Measurements from ENCODE around the gene FNDC8. TPM values are rescaled to one million over a fixed set of nuclear protein-coding genes. Genes with fewer than 3 reads are reported as not detected.

FNDC8 gene
- total and polyA plus RNA-seq, 2 of the 4 experiments (the other 2 are of a cell fraction), result not detected

- Histone ChIP-seq H3K9ac (ENCODE audit: low read depth, low read length) (no peak overlapping the region), H4K5ac (ENCODE audit: low read depth, low read length) (no peak overlapping the region), H3K79me1 (ENCODE audit: low read depth in 1 of 2, low read length in 2 of 2) (peaks cover 0 to 3% of the 10 kb centered on the region in 2 experiments; a peak in 1 of 4 replicates), H3K9me1 (ENCODE audit: insufficient read depth, low read length) (no peaks in the 10 kb centered on the region; the same call in 1 of the 2 replicates), H4K91ac (ENCODE audit: insufficient read depth, low read depth, low read length) (no peak overlapping the region), H3K4me3 (ENCODE audit: insufficient read depth, low read depth, low read length) (no peak overlapping the region), H2AK9ac (replicated peaks; ENCODE audit: low read depth, low read length, poor library complexity) (no peak overlapping the region), H4K8ac (ENCODE audit: low read depth in 2 of 2, low read length in 2 of 2) (no peak overlapping the region), H3K4me1 (ENCODE audit: control insufficient read depth, insufficient read depth, low read length) (no peaks in the 10 kb centered on the region), H3K23ac (ENCODE audit: low read depth, low read length) (no peak overlapping the region), H3K56ac (ENCODE audit: extremely low read depth, insufficient read depth, low read length) (no peak overlapping the region), H3K36me3 (ENCODE audit: control insufficient read depth, insufficient read depth, low read length) (peaks cover 37% of the 10 kb centered on the region), H2BK20ac (ENCODE audit: low read depth, low read length) (no peak overlapping the region), H2BK120ac (ENCODE audit: low read depth, low read length) (no peak overlapping the region), H2BK5ac (ENCODE audit: low read depth, low read length, poor library complexity, severe bottlenecking) (no peak overlapping the region), H3K4me2 (ENCODE audit: low read depth, low read length) (no peak overlapping the region), H3K14ac (replicated peaks; ENCODE audit: low read depth, low read length) (no peak overlapping the region), H3K18ac (ENCODE audit: low read depth, low read length) (no peak overlapping the region), H2AK5ac (ENCODE audit: low read depth, low read length) (no peak overlapping the region), H3K9me3 (ENCODE audit: control insufficient read depth, insufficient read depth, low read length) (no peaks in the 10 kb centered on the region), H2BK15ac (ENCODE audit: low read depth, low read length) (no peak overlapping the region), H3K4ac (ENCODE audit: low read depth, low read length) (no peak overlapping the region), H2AFZ (replicated peaks; ENCODE audit: low read length, poor library complexity) (no peak overlapping the region), H3K27ac (ENCODE audit: insufficient read depth, low read length) (no peak overlapping the region), H4K20me1 (ENCODE audit: insufficient read depth, low read length) (no peaks in the 10 kb centered on the region), H3K27me3 (ENCODE audit: control insufficient read depth, insufficient read depth, low read length) (no peaks in the 10 kb centered on the region)
- ChIA-PET POLR2A (ENCODE audit: unreplicated experiment) (no interaction called here), CTCF (no interaction called here)
- 96% methylated on average over 7 of the region's 14 CpGs; no CpG with 5 or more reads in 1 of the 2 experiments for WGBS, 2 experiments (ENCODE audit: extremely low coverage in 2 of 2, insufficient read length in 1 of 2)
- intact Hi-C loops (cut with micrococcal nuclease), result no loop called here
- TF ChIP-seq MAFK (IDR thresholded peaks at IDR 0.05; ENCODE audit: low read depth, low read length) (no peak), NFE2L2 (IDR thresholded peaks at IDR 0.05; ENCODE audit: low read depth, low read length) (no peak), RAD21 (IDR thresholded peaks at IDR 0.05; ENCODE audit: low read length) (no peak), SMC3 (IDR thresholded peaks at IDR 0.05; ENCODE audit: low read depth, low read length) (no peak), CHD1 (IDR thresholded peaks at IDR 0.05; ENCODE audit: low read depth, low read length) (no peak), ELK1 (IDR thresholded peaks at IDR 0.05; ENCODE audit: borderline replicate concordance, low read depth, low read length) (no peak), BHLHE40 (IDR thresholded peaks at IDR 0.05; ENCODE audit: low read depth, low read length) (no peak), MAZ (IDR thresholded peaks at IDR 0.05; ENCODE audit: borderline replicate concordance, low read depth, low read length) (no peak), RFX5 (IDR thresholded peaks at IDR 0.05; ENCODE audit: low read depth, low read length) (no peak), MXI1 (IDR thresholded peaks at IDR 0.05; ENCODE audit: borderline replicate concordance, low read depth, low read length) (no peak), RCOR1 (IDR thresholded peaks at IDR 0.05; ENCODE audit: insufficient replicate concordance, low read length) (no peak), CTCF (conservative IDR thresholded peaks at IDR 0.05; ENCODE audit: low read depth, low read length) (no peak), CEBPB (IDR thresholded peaks at IDR 0.05; ENCODE audit: low read depth, low read length) (no peak), FOS (IDR thresholded peaks at IDR 0.05; ENCODE audit: low read depth, low read length) (no peak), POLR2A (IDR thresholded peaks at IDR 0.05; ENCODE audit: low read depth, low read length) (no peak)
- no TSS peak for BruUV-seq (replicated peaks)
- in situ Hi-C loops (cut with MboI; ENCODE audit: low sequenced_read_pairs), result loop anchor here (25.0 kb wide), 2 partner anchors 464 to 839 kb away; partner anchors contain the start of genes CCL2 and CCL7
- ATAC-seq (ENCODE audit: low read depth), result no peak
- no peak for DNase-seq
- dilution Hi-C loops (cut with HindIII; ENCODE audit: low sequenced_read_pairs, unreplicated experiment), result no loop called here
These were observed 20.4 kb upstream of the FNDC8 start for GRCh38 chr17:35101036-35101435.
